ENCODE results near the gene JMJD1C.

GRCh38 chr10:63501954-63502353 lies 36.2 kb upstream of the JMJD1C start:
- TF ChIP-seq, protein P1, sequence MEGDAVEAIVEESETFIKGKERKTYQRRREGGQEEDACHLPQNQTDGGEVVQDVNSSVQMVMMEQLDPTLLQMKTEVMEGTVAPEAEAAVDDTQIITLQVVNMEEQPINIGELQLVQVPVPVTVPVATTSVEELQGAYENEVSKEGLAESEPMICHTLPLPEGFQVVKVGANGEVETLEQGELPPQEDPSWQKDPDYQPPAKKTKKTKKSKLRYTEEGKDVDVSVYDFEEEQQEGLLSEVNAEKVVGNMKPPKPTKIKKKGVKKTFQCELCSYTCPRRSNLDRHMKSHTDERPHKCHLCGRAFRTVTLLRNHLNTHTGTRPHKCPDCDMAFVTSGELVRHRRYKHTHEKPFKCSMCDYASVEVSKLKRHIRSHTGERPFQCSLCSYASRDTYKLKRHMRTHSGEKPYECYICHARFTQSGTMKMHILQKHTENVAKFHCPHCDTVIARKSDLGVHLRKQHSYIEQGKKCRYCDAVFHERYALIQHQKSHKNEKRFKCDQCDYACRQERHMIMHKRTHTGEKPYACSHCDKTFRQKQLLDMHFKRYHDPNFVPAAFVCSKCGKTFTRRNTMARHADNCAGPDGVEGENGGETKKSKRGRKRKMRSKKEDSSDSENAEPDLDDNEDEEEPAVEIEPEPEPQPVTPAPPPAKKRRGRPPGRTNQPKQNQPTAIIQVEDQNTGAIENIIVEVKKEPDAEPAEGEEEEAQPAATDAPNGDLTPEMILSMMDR (IDR thresholded peaks at IDR 0.05 in 2 of 3, conservative IDR thresholded peaks at IDR 0.05 in 1 of 3; ENCODE audit: borderline replicate concordance in 1 of 3, insufficient read depth in 1 of 3, low read depth in 2 of 3, low read length in 2 of 3): no peak
- TF ChIP-seq POLR2A (IDR thresholded peaks at IDR 0.05; ENCODE audit: borderline replicate concordance, extremely low read depth, insufficient read depth, insufficient read length) (no peak), TCF7L2 (IDR thresholded peaks at IDR 0.05; ENCODE audit: borderline replicate concordance, extremely low read depth, insufficient read depth, insufficient read length) (no peak), JUND (IDR thresholded peaks at IDR 0.05) (no peak), EZH2 (IDR thresholded peaks at IDR 0.05) (no peak), REST (IDR thresholded peaks at IDR 0.05; ENCODE audit: low read depth) (no peak)
- TF ChIP-seq, protein P2, sequence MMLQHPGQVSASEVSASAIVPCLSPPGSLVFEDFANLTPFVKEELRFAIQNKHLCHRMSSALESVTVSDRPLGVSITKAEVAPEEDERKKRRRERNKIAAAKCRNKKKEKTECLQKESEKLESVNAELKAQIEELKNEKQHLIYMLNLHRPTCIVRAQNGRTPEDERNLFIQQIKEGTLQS (IDR thresholded peaks at IDR 0.05): no peak

All from HCT116 (cell line).